Osteocyte (in vitro differentiated cells): ENCODE results near the gene GNAQ. TPM values are rescaled to one million over a fixed set of nuclear protein-coding genes. Genes with fewer than 3 reads are reported as not detected.

ENCODE experiments used
- DNase-seq: peaks from one replicate; pipeline ENCODE4 v3.0.0; 2021; ENCODE audit warnings: mixed read lengths; ENCODE audit not compliant: unreplicated experiment; ENCODE audit errors: extremely low spot score
- H3K27ac Mint-ChIP-seq: one replicate; pipeline ENCODE4 v1.8.0; 2021; ENCODE audit warnings: mild to moderate bottlenecking, mixed read lengths; ENCODE audit not compliant: unreplicated experiment
- H3K27me3 Mint-ChIP-seq: one replicate; pipeline ENCODE4 v1.8.0; 2021; ENCODE audit warnings: mixed read lengths; ENCODE audit not compliant: unreplicated experiment
- H3K36me3 Mint-ChIP-seq: one replicate; pipeline ENCODE4 v1.8.0; 2021; ENCODE audit warnings: mixed read lengths; ENCODE audit not compliant: unreplicated experiment
- H3K4me1 Mint-ChIP-seq: one replicate; pipeline ENCODE4 v1.8.0; 2021; ENCODE audit warnings: mixed read lengths; ENCODE audit not compliant: unreplicated experiment
- H3K4me3 Mint-ChIP-seq: one replicate; pipeline ENCODE4 v1.8.0; 2021; ENCODE audit warnings: mild to moderate bottlenecking, moderate library complexity, mixed read lengths; ENCODE audit not compliant: unreplicated experiment
- H3K9me3 Mint-ChIP-seq: one replicate; pipeline ENCODE4 v1.8.0; 2021; ENCODE audit warnings: mixed read lengths; ENCODE audit not compliant: unreplicated experiment
- total RNA-seq: library from RNA; stranded (reverse); gene quantifications from 2 replicates; pipeline ENCODE4 v1.2.1, GENCODE V29; 2021
- TF ChIP-seq, protein P1 (sequence below): fragments of 200-600 bp; sonication (generic); IDR thresholded peaks from 2 replicates; pipeline ENCODE4 v1.5.0; 2021; ENCODE audit warnings: antibody characterized with exemption, mild to moderate bottlenecking, moderate library complexity

GNAQ gene
- total RNA-seq, 1 donor from 2014 or later: 65.9 TPM

DNA sequence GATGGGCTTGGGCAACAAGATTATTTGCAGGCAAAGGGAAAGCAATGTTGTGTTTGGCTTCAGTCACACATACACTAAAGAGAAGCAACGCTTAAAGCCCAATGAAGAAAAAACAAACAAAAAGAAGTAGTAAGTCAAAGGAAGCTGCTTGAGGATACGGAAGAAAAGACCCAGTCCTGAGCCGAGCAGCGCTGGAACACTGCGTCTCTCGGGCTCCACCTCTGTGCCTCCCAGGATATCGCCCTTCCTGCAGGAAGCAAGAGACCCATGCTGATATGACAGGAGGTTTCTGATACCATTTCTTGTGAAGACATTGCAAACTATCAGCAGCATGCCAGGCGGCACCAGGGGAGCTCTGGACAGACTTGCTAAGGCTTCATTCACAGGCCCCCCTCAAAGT, 9.9 kb downstream of the GNAQ start:
- TF ChIP-seq, protein P1, sequence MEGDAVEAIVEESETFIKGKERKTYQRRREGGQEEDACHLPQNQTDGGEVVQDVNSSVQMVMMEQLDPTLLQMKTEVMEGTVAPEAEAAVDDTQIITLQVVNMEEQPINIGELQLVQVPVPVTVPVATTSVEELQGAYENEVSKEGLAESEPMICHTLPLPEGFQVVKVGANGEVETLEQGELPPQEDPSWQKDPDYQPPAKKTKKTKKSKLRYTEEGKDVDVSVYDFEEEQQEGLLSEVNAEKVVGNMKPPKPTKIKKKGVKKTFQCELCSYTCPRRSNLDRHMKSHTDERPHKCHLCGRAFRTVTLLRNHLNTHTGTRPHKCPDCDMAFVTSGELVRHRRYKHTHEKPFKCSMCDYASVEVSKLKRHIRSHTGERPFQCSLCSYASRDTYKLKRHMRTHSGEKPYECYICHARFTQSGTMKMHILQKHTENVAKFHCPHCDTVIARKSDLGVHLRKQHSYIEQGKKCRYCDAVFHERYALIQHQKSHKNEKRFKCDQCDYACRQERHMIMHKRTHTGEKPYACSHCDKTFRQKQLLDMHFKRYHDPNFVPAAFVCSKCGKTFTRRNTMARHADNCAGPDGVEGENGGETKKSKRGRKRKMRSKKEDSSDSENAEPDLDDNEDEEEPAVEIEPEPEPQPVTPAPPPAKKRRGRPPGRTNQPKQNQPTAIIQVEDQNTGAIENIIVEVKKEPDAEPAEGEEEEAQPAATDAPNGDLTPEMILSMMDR: peak; percentile 47
- peak overlapping the region; percentile 91 for H3K27ac Mint-ChIP-seq
- H3K36me3 Mint-ChIP-seq: no peaks in the 10 kb centered on the region
- peak overlapping the region; percentile 70 for H3K4me3 Mint-ChIP-seq
- H3K4me1 Mint-ChIP-seq: peaks cover 73% of the 10 kb centered on the region
- H3K27me3 Mint-ChIP-seq: no peaks in the 10 kb centered on the region
- no peak for DNase-seq
- H3K9me3 Mint-ChIP-seq: no peaks in the 10 kb centered on the region

DNA sequence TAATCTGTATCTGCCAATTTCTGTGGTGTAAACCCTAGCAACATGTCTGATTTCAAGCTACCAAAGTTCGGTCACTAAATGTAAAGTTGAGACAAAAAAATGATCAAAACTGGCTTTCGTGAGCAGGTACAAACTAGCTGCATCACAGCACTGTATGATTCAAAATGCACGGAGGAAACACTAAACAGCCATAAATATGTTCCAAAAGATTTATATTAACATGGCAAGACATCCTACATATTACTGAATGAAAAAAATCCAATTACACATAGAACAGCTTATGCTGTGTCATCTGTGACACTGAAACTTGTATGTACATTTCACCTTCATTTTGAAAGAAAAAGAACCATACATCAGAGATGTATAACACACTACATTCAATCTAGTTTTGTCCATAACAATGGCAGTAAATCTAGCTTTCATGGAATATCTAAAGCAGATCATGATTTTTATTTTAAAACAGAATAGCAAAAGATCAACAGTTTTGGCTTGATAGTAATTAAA, 14.4 kb downstream of the GNAQ start:
- Mint-ChIP-seq H3K4me1 (peaks cover 66% of the 10 kb centered on the region), H3K4me3 (no peak overlapping the region), H3K27ac (no peak overlapping the region), H3K36me3 (no peaks in the 10 kb centered on the region), H3K27me3 (no peaks in the 10 kb centered on the region), H3K9me3 (no peaks in the 10 kb centered on the region)
- TF ChIP-seq, protein P1: no peak
- DNase-seq: no peak

- Mint-ChIP-seq H3K27ac (no peak overlapping the region), H3K36me3 (no peaks in the 10 kb centered on the region), H3K27me3 (no peaks in the 10 kb centered on the region), H3K4me1 (peaks cover 61% of the 10 kb centered on the region), H3K4me3 (no peak overlapping the region), H3K9me3 (no peaks in the 10 kb centered on the region)
- TF ChIP-seq, protein P1: no peak
- DNase-seq: no peak
These were observed 16.4 kb downstream of the GNAQ start for GRCh38 chr9:78015241-78015640.

DNA sequence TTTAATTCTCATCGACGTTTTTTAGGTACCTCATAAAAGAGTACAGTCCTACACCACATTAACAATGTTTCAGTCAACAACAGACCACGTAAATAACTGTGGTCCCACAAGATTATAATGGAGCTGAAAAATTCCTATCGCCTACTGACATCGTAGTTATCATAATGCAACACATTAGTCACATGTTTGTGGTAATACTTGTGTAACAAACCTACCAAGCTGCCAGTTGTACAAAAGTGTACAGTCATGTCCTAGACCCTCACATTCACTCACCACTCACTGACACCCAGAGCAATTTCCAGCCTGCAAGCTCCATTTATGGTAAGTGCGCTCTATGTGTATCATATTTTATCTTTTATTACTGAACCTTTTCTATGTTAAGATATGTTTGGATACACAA, 16.8 kb downstream of the GNAQ start:
- DNase-seq: no peak
- peak overlapping the region; percentile 77 for H3K27ac Mint-ChIP-seq
- H3K4me1 Mint-ChIP-seq: peaks cover 62% of the 10 kb centered on the region
- TF ChIP-seq, protein P1: no peak
- H3K36me3 Mint-ChIP-seq: no peaks in the 10 kb centered on the region
- H3K27me3 Mint-ChIP-seq: no peaks in the 10 kb centered on the region
- H3K4me3 Mint-ChIP-seq: no peak overlapping the region
- H3K9me3 Mint-ChIP-seq: no peaks in the 10 kb centered on the region

GRCh38 chr9:78013934-78014333, 17.7 kb downstream of the GNAQ start:
- no peak for DNase-seq
- TF ChIP-seq, protein P1: no peak
- H3K9me3 Mint-ChIP-seq: no peaks in the 10 kb centered on the region
- H3K4me3 Mint-ChIP-seq: peak overlapping the region; percentile 1
- H3K27ac Mint-ChIP-seq: peak overlapping the region; percentile 77
- peaks cover 67% of the 10 kb centered on the region for H3K4me1 Mint-ChIP-seq
- no peaks in the 10 kb centered on the region for H3K27me3 Mint-ChIP-seq
- H3K36me3 Mint-ChIP-seq: no peaks in the 10 kb centered on the region
